ENCODE results near the gene UNC5A.

UNC5A gene

GRCh38 chr5:176916337-176916736 is 106.0 kb downstream of the UNC5A start:
- no peak for TF ChIP-seq REST (IDR thresholded peaks at IDR 0.05; ENCODE audit: insufficient read depth in 1 of 2, low read depth in 2 of 2, low read length in 2 of 2)
- no peak for TF ChIP-seq SIN3A (IDR thresholded peaks at IDR 0.05; ENCODE audit: borderline replicate concordance, insufficient read depth, low read length)
- TF ChIP-seq TAF1 (IDR thresholded peaks at IDR 0.05; ENCODE audit: borderline replicate concordance, insufficient read depth, low read length), result no peak
- no peak for TF ChIP-seq FOXP2 (optimal IDR thresholded peaks at IDR 0.05; ENCODE audit: borderline replicate concordance, extremely low read depth, extremely low read length, insufficient read depth)
- TF ChIP-seq POLR2AphosphoS5 (IDR thresholded peaks at IDR 0.05; ENCODE audit: low read depth, low read length), result no peak

GRCh38 chr5:176918613-176919012 is 108.3 kb downstream of the UNC5A start:
- TF ChIP-seq SIN3A (IDR thresholded peaks at IDR 0.05; ENCODE audit: borderline replicate concordance, insufficient read depth, low read length) (no peak), POLR2AphosphoS5 (IDR thresholded peaks at IDR 0.05; ENCODE audit: low read depth, low read length) (no peak), REST (IDR thresholded peaks at IDR 0.05; ENCODE audit: insufficient read depth in 1 of 2, low read depth in 2 of 2, low read length in 2 of 2) (no peak), TAF1 (IDR thresholded peaks at IDR 0.05; ENCODE audit: borderline replicate concordance, insufficient read depth, low read length) (no peak), FOXP2 (optimal IDR thresholded peaks at IDR 0.05; ENCODE audit: borderline replicate concordance, extremely low read depth, extremely low read length, insufficient read depth) (no peak)

- no peak for TF ChIP-seq SIN3A (IDR thresholded peaks at IDR 0.05; ENCODE audit: borderline replicate concordance, insufficient read depth, low read length)
- no peak for TF ChIP-seq REST (IDR thresholded peaks at IDR 0.05; ENCODE audit: insufficient read depth in 1 of 2, low read depth in 2 of 2, low read length in 2 of 2)
- TF ChIP-seq TAF1 (IDR thresholded peaks at IDR 0.05; ENCODE audit: borderline replicate concordance, insufficient read depth, low read length), result no peak
- no peak for TF ChIP-seq POLR2AphosphoS5 (IDR thresholded peaks at IDR 0.05; ENCODE audit: low read depth, low read length)
- TF ChIP-seq FOXP2 (optimal IDR thresholded peaks at IDR 0.05; ENCODE audit: borderline replicate concordance, extremely low read depth, extremely low read length, insufficient read depth), result no peak
Observed at GRCh38 chr5:176921714-176922113, 111.4 kb downstream of the UNC5A start.

- TF ChIP-seq REST (IDR thresholded peaks at IDR 0.05; ENCODE audit: insufficient read depth in 1 of 2, low read depth in 2 of 2, low read length in 2 of 2) (no peak), POLR2AphosphoS5 (IDR thresholded peaks at IDR 0.05; ENCODE audit: low read depth, low read length) (no peak), SIN3A (IDR thresholded peaks at IDR 0.05; ENCODE audit: borderline replicate concordance, insufficient read depth, low read length) (no peak), FOXP2 (optimal IDR thresholded peaks at IDR 0.05; ENCODE audit: borderline replicate concordance, extremely low read depth, extremely low read length, insufficient read depth) (no peak), TAF1 (IDR thresholded peaks at IDR 0.05; ENCODE audit: borderline replicate concordance, insufficient read depth, low read length) (no peak)
Observed at GRCh38 chr5:176922817-176923216, 112.5 kb downstream of the UNC5A start.

GRCh38 chr5:176927562-176927961 is 117.2 kb downstream of the UNC5A start:
- TF ChIP-seq FOXP2 (optimal IDR thresholded peaks at IDR 0.05; ENCODE audit: borderline replicate concordance, extremely low read depth, extremely low read length, insufficient read depth), result no peak
- no peak for TF ChIP-seq POLR2AphosphoS5 (IDR thresholded peaks at IDR 0.05; ENCODE audit: low read depth, low read length)
- TF ChIP-seq REST (IDR thresholded peaks at IDR 0.05; ENCODE audit: insufficient read depth in 1 of 2, low read depth in 2 of 2, low read length in 2 of 2), result no peak
- TF ChIP-seq TAF1 (IDR thresholded peaks at IDR 0.05; ENCODE audit: borderline replicate concordance, insufficient read depth, low read length), result no peak
- no peak for TF ChIP-seq SIN3A (IDR thresholded peaks at IDR 0.05; ENCODE audit: borderline replicate concordance, insufficient read depth, low read length)

Data from PFSK-1 (cell line).